Measurements from ENCODE around the gene ZNF418.
A peak's percentile ranks its signal among the peaks of the same experiment; 100 is the strongest.
"Not testable (repeated sequence)": the region's sequence is repeated elsewhere in the genome, so short reads cannot be mapped to it uniquely, and the experiment has no call there.

Gene ZNF418

GRCh38 chr19:57934820-57935665 lies at the start of gene ZNF418:
ZNF418 (minus strand) TSS chr19:57935402; CDS start chr19:57933822, 1,580 bp downstream.
- peak; percentile 82 for DNase-seq (ENCODE audit: low read depth)

- DNase-seq (ENCODE audit: low read depth), result no peak
Observed at GRCh38 chr19:57978586-57979289, 43.5 kb upstream of the ZNF418 start.

GRCh38 chr19:57974434-57974833 lies 39.2 kb upstream of the ZNF418 start, which contains the start of gene C19orf18:
C19orf18 (minus strand) TSS chr19:57974534; CDS start chr19:57974432, 102 bp downstream.
- no peak for DNase-seq (ENCODE audit: low read depth)

GRCh38 chr19:57964761-57965160 lies 29.6 kb upstream of the ZNF418 start:
- no peak for DNase-seq (ENCODE audit: low read depth)

- no peak for DNase-seq (ENCODE audit: low read depth)
Observed at GRCh38 chr19:57961785-57962184, 26.6 kb upstream of the ZNF418 start.

GRCh38 chr19:57954996-57955395 lies 19.8 kb upstream of the ZNF418 start:
- DNase-seq (ENCODE audit: low read depth), result no peak

- DNase-seq (ENCODE audit: low read depth), result no peak
Observed at GRCh38 chr19:57949702-57950101, 14.5 kb upstream of the ZNF418 start.

- no peak for DNase-seq (ENCODE audit: low read depth)
Observed at GRCh38 chr19:57949296-57949695, 14.1 kb upstream of the ZNF418 start.

DNA sequence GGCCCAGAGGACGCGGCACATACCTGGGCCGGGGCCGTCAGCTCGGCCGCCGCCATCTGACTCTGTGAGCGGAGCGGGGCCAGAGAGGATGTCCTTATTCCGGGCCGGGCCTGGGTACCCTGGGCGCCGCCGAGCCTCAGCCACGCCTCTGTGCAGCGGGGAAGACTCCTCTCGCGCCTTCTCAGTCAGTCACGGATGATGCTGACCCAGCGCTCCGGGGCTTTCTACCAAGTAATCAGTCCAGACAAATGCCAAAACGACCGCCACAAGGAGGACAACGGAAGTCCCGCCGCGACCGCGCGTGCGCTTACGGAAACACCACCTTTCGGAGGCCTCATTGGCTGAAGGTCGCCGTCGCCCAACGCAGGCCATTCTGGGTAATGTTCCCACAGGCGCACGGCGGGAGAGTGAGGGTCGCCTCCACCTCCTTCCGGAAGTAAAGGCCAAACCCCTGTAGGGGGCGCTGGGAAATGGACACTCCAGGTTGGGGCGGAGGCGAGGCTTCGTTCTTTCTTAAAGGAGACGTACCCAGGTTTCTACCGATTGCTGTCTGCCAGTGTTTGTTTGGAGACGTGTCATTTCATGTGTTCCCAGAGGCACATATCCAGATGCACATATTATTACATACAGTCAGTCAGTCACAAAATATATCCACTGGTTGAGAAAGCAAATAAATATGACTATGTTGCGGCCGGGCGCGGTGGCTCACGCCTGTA lies 12.4 kb upstream of the ZNF418 start, which contains the start of gene ZNF256:
Gene ZNF256, minus strand, starts transcription at position 288 of the 716 bp plus-strand sequence. Its CDS starts 232 bp downstream, at position 56.
- peak; percentile 93 for DNase-seq (ENCODE audit: low read depth)

GRCh38 chr19:57947088-57947418 lies 11.9 kb upstream of the ZNF418 start:
- no peak for DNase-seq (ENCODE audit: low read depth)

GRCh38 chr19:57946316-57946715 lies 11.1 kb upstream of the ZNF418 start:
- no peak for DNase-seq (ENCODE audit: low read depth)

- no peak for DNase-seq (ENCODE audit: low read depth)
Observed at GRCh38 chr19:57941593-57941992, 6.4 kb upstream of the ZNF418 start.

DNA sequence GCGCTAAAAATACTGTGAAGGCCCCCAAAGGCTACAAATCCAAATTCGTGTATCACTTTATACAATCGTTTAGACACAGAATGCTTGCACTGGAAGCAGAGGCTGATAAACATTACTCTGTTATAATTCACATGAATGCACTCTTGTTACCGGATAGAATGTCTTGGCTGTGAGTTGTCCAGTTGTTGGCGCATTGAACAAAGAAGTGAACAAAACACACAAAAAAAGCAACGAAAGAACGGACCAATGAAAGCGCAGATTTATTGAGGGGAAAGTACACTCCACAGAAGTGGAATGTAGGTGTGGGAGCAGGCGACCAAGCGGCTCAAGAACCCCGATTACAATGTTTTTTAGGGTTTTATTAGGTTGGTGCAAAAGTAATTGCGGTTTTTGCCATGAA lies 529 bp upstream of the ZNF418 start:
- no peak for DNase-seq (ENCODE audit: low read depth)

DNA sequence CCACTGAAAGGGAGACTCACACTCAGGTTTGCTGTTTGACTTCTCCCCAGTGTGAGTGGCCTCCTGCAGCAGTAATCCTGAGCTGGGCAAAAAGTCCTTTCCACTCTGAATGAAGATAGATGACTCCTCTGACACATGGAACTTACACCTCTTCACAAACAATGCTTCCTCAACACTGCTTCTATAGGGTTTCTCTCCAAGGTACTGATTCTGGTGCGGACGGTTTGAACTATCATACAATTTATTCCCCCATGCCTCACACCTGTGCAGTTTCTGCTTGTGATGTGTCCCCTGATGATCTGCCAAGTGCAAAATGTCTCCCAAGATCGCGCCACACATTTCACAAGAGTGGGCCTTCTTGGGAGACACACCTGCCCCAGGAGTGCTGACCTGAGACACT lies 7.6 kb downstream of the ZNF418 start:
- DNase-seq (ENCODE audit: low read depth), result no peak

GRCh38 chr19:57916168-57916995 lies 18.8 kb downstream of the ZNF418 start, which contains the start of gene ZNF417:
ZNF417 (minus strand) TSS chr19:57916592; CDS start chr19:57916411, 181 bp downstream.
- peak; percentile 96 for DNase-seq (ENCODE audit: low read depth)

GRCh38 chr19:57914531-57914930 lies 20.7 kb downstream of the ZNF418 start:
- no peak for DNase-seq (ENCODE audit: low read depth)

DNA sequence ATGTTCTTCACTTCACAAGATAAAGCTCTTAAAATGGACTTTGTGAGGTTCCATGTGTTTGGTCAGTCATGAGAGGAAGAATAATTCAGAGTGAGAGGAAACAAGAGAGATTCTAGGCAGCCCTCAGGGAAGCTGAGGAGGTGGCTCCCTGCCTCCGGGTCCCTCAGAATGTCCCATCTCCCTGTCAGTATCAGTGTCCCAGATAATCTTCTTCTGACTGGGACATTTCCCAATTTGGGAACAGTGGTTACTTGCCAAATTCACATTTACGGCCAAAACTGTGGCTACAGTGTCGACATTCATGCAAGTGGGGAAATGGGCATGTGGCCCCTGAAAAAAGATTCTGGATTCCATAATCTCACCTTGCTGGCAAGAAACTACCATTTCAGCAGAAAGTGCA lies 27.8 kb downstream of the ZNF418 start:
- DNase-seq (ENCODE audit: low read depth), result no peak

DNA sequence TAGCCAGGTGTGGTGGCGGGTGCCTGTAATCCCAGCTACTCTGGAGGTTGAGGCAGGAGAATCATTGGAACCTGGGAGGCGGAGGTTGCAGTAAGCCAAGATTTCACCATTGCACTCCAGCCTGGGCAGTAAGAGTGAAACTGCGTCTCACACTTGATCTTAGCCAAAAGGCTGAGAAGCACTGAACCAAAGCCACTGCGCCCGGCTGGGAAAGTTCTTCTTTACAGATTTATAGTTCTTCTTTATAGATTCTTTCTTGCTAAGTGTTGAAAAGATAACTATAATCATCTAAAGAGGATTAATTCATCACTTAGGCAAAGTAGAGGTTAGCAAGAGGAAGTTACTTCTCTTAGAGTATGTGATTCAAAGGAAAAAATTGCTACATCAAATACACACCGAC lies 29.9 kb downstream of the ZNF418 start:
- DNase-seq (ENCODE audit: low read depth), result no peak

- DNase-seq (ENCODE audit: low read depth), result no peak
Observed at GRCh38 chr19:57903618-57904184, 31.5 kb downstream of the ZNF418 start.

GRCh38 chr19:57900311-57900710 lies 34.9 kb downstream of the ZNF418 start:
- no peak for DNase-seq (ENCODE audit: low read depth)

GRCh38 chr19:57890706-57891105 lies 44.5 kb downstream of the ZNF418 start:
- DNase-seq (ENCODE audit: low read depth), result not testable (repeated sequence)
